ENCODE data around the gene LARGE1. TPM values are rescaled to one million over a fixed set of nuclear protein-coding genes. Genes with fewer than 3 reads are reported as not detected.

The LARGE1 gene
- total and polyA plus RNA-seq, 2 of the 8 experiments (the other 6 are each of a cell fraction or from before 2014, with no cell fraction given) = 43.7 to 83.0 TPM

DNA sequence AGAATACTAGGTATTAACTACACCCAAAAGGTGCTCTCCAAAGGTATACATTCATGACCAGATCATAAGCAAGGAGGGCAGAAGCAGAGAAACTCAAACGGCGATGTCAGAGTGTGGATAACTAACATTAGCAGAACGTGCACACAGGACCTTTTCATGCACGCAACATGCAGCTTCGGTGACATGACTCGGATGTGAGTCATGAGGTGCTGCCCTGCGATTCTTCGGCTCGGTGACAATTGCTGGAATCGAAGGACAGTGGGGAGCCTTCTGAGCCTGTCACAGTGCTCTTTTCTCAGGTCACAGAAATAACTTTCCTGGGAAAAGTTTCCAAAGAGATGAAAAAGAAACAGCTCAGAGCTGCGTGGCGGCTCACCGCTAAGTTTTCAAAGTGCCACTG, 443.6 kb downstream of the LARGE1 start:
- Histone ChIP-seq H4K5ac (ENCODE audit: insufficient read length, low read depth, low read length) (no peak overlapping the region), H2BK20ac (ENCODE audit: low read length) (no peak overlapping the region), H2AFZ (ENCODE audit: low read length) (no peak overlapping the region), H2BK12ac (ENCODE audit: low read depth, low read length) (no peak overlapping the region; the same call in 1 of the 2 replicates), H3K56ac (replicated peaks; ENCODE audit: insufficient read length, low read depth, low read length) (no peak overlapping the region), H3K14ac (ENCODE audit: insufficient read length) (no peak overlapping the region), H3K79me2 (ENCODE audit: control insufficient read depth in 1 of 2, insufficient read depth in 2 of 2, low read length in 2 of 2) (peaks cover 0 to 4% of the 10 kb centered on the region in 2 experiments; a peak in 1 of 4 replicates), H3K36me3 (ENCODE audit: control insufficient read depth in 2 of 4, insufficient read depth in 4 of 4, low read length in 3 of 4) (no peaks in the 10 kb centered on the region), H3K27me3 (replicated peaks in 1 of 4; ENCODE audit: control insufficient read depth in 3 of 4, extremely low read depth in 1 of 4, insufficient read depth in 3 of 4, low read length in 3 of 4) (no peaks in the 10 kb centered on the region), H2AK5ac (ENCODE audit: low read depth, low read length) (no peak overlapping the region), H3K18ac (ENCODE audit: extremely low read depth, low read length) (no peak overlapping the region), H3K4me3 (ENCODE audit: extremely low read depth in 1 of 4, insufficient read depth in 2 of 4, low read depth in 3 of 4, low read length in 4 of 4) (no peak overlapping the region), H4K8ac (ENCODE audit: extremely low read depth, insufficient read depth, low read length) (no peak overlapping the region), H3K9me3 (ENCODE audit: insufficient read depth in 2 of 2, low read depth in 1 of 2, low read length in 1 of 2) (no peaks in the 10 kb centered on the region), H3K4me2 (ENCODE audit: insufficient read depth in 1 of 2, low read depth in 2 of 2, low read length in 2 of 2) (no peak overlapping the region), H4K20me1 (replicated peaks in 1 of 2; ENCODE audit: control insufficient read depth in 1 of 2, insufficient read depth in 2 of 2, low read length in 2 of 2) (peaks cover 2 to 6% of the 10 kb centered on the region in 2 experiments), H3K79me1 (ENCODE audit: low read depth, low read length) (peaks cover 4% of the 10 kb centered on the region; the same call in 1 of the 2 replicates), H3K23ac (ENCODE audit: insufficient read length) (no peak overlapping the region), H3K27ac (ENCODE audit: low read depth, low read length) (no peak overlapping the region), H3K4ac (replicated peaks; ENCODE audit: insufficient read length, low read depth, low read length) (no peak overlapping the region), H3K4me1 (replicated peaks in 1 of 4; ENCODE audit: control insufficient read depth in 3 of 4, insufficient read depth in 4 of 4, low read length in 3 of 4) (peaks cover 3 to 17% (median 9%) of the 10 kb centered on the region in 4 experiments; a peak in 6 of 7 replicates), H2BK120ac (replicated peaks; ENCODE audit: low read depth, low read length) (no peak overlapping the region), H3K23me2 (ENCODE audit: low read depth, low read length) (no peaks in the 10 kb centered on the region), H3K9ac (replicated peaks in 1 of 4; ENCODE audit: extremely low read depth in 1 of 4, low read depth in 3 of 4, low read length in 3 of 4) (no peak overlapping the region), H4K91ac (replicated peaks; ENCODE audit: insufficient read length, low read length) (no peak overlapping the region), H2BK5ac (ENCODE audit: low read depth, low read length) (no peak overlapping the region), H2BK15ac (ENCODE audit: low read length) (no peak overlapping the region)
- DNase-seq (ENCODE audit: low read depth in 1 of 2, low spot score in 2 of 2) (no peak), FAIRE-seq (no peak)
- ChIA-PET POLR2A (ENCODE audit: partially characterized antibody) (no interaction called here), CTCF (ENCODE audit: partially characterized antibody) (interaction anchor here (1.4 kb wide), 1 partner anchor 10 kb away, joined by 3 read pairs; no protein-coding TSS in a partner anchor)
- WGBS, 2 experiments (ENCODE audit: extremely low coverage in 1 of 2, insufficient coverage in 1 of 2, insufficient read length in 1 of 2, insufficient replicate concordance in 2 of 2, low coverage in 1 of 2, low lambda C conversion rate in 2 of 2, missing lambda C conversion rate in 1 of 2) = 91% methylated on average over 13 of the region's 13 CpGs; no CpG with 5 or more reads in 1 of the 2 experiments
- TF ChIP-seq YY1 (IDR thresholded peaks at IDR 0.05; ENCODE audit: low read depth, low read length) (no peak), SIN3A (conservative IDR thresholded peaks at IDR 0.05 in 1 of 2, IDR thresholded peaks at IDR 0.05 in 1 of 2; ENCODE audit: low read depth in 1 of 2, low read length in 2 of 2) (no peak), CEBPB (IDR thresholded peaks at IDR 0.05; ENCODE audit: low read depth, low read length) (no peak), EZH2 (IDR thresholded peaks at IDR 0.05; ENCODE audit: low read depth, low read length, severe bottlenecking) (no peak), SP2 (IDR thresholded peaks at IDR 0.05; ENCODE audit: low read length) (no peak), MAFK (IDR thresholded peaks at IDR 0.05; ENCODE audit: low read depth, low read length) (no peak), HDAC6 (IDR thresholded peaks at IDR 0.05; ENCODE audit: low read depth, low read length) (no peak), ASH2L (IDR thresholded peaks at IDR 0.05; ENCODE audit: low read length) (no peak), RFX5 (IDR thresholded peaks at IDR 0.05; ENCODE audit: borderline replicate concordance, low read depth, low read length) (no peak), BRCA1 (IDR thresholded peaks at IDR 0.05; ENCODE audit: low read depth, low read length) (no peak), CHD2 (IDR thresholded peaks at IDR 0.05; ENCODE audit: low read length) (no peak), TEAD4 (IDR thresholded peaks at IDR 0.05; ENCODE audit: low read depth, low read length) (no peak), CTBP2 (IDR thresholded peaks at IDR 0.05; ENCODE audit: borderline replicate concordance, insufficient read depth, insufficient read length, low read length) (no peak)
- TF ChIP-seq, protein P1, sequence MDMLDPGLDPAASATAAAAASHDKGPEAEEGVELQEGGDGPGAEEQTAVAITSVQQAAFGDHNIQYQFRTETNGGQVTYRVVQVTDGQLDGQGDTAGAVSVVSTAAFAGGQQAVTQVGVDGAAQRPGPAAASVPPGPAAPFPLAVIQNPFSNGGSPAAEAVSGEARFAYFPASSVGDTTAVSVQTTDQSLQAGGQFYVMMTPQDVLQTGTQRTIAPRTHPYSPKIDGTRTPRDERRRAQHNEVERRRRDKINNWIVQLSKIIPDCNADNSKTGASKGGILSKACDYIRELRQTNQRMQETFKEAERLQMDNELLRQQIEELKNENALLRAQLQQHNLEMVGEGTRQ (IDR thresholded peaks at IDR 0.05; ENCODE audit: low read length) = no peak
